COLO829 (cell line): ENCODE results near the gene APOA5.
"Not testable (repeated sequence)": the region's sequence is repeated elsewhere in the genome, so short reads cannot be mapped to it uniquely, and the experiment has no call there.

Experiments used
- DNase-seq: peaks from one replicate; pipeline ENCODE4 v3.0.0; 2012; ENCODE audit warnings: low spot score

The APOA5 gene

GRCh38 chr11:116827461-116827860, 35.8 kb upstream of the APOA5 start:
- DNase-seq, result no peak

DNA sequence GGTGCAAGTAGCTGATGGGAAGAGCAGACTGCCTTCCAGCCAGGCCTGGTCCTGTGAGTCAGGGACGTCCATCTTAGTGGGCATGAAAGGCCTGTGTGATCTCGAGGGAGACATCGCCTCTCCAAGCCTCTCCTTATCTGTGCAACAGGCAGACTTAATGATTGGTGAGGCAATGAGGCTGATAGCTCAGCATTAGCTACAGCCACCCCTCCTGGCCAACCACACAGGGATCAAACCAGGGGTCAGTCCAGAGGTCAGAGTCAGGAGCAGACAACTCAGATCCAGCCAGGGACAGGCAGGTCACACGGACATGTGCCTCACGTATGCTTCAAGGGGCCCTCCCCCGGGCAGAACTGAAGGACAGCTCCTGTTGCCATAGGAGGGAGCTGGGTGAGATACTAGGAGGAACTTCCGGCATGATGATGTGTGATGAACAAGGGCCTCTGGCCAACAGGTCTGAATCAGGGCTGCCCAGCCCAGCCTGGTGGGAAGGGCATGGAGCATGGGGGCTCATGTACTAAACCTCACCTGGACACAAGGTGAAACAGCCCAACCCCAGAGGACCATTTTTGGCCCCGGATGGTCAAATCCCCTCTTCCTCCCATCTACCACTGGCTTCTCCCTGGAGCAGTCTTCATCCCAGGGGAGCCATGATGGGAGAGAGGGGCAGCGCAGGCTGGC, 35.2 kb upstream of the APOA5 start:
- no peak for DNase-seq

DNA sequence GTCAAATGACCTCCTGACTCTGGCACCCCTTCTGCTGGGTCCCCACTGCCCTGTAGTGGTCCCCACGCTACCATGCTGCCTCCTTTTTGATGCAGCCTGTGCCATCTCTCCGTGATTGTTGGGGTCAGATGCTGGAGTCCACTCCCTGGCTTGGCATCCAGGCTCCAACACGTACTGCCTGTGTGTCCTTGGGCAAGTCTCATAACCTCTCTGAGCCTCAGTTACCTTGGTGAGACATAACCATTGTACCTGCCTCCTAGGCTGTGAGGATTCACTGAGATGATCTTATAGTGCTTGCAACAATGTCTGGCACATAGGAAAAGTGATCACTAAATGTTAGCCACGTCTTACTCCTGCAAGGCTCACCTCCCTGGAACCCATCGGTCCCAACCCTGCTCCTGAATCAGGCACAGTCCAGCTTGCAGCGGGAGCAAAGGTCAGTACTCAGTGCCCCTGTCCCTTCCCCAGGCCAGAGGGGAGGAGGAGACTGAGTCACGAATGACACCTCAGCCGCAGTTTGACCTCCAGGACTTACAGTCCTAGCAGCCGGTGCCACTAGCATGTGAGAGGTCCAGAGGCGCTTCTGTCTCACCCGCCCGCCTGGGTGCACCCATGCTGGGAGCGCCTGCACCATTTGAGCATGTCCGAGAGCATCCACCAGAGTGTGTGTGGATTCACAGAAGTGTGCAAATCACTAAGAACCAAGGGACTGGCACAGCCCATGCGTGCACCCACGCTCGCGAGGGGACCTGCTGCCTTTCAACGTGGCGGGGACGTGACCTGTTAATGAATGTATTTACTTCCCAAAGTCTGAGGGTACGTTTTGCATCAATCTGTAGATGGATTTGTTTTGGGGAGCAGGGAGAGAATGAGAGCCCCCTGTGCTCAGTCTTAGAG, 34.4 kb upstream of the APOA5 start:
- no peak for DNase-seq

- DNase-seq, result no peak
These were observed 33.8 kb upstream of the APOA5 start for GRCh38 chr11:116825434-116825833.

DNA sequence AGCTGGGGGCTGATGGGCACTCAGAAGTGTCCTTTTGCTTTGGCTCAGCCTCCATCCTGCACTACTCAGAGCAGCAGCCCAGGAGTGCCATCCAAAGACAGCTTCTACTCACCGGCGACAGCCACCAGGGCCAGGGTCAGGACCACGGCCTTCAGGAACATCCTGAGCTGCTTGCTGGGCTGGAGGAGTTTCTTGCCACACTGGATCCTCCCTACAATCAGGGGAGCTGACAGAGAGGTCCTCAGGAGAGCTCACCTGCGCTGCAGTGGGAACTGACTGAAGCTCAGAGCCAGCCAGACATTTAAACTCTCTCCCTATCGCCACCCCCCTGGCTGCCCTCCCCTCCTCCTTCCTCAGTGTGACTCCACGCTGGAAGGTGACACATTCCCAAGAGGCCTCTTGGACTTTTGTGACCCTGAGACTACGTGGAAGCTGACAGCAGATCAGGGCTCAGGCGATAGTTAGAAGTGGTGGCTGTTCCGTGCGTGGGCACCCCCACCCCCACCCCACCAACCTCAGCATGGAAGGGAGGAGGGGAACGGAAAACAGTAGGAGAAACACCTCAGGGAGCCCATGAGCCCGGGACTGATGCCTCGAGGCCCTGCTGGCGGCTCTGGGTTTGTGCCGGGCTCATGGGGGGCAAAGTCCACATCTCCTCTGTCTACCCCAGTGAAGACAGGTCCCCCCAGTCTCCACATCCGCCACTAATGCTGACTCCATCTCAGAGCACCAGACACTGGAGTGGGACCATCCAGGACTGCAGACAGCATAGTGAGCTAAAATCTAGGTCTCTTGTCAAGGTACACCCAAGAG, 31.6 kb upstream of the APOA5 start, which contains the start of gene APOA4:
Gene APOA4, minus strand, starts transcription at position 274 of the 813 bp plus-strand sequence. Its CDS starts 113 bp downstream, at position 161.
- no peak for DNase-seq

- DNase-seq, result no peak
These were observed 30.9 kb upstream of the APOA5 start for GRCh38 chr11:116822575-116822974.

GRCh38 chr11:116821050-116821918, 29.6 kb upstream of the APOA5 start:
- DNase-seq, result no peak

GRCh38 chr11:116819049-116819448, 27.4 kb upstream of the APOA5 start:
- DNase-seq, result no peak

- no peak for DNase-seq
These were observed 22.8 kb upstream of the APOA5 start for GRCh38 chr11:116814502-116814901.

GRCh38 chr11:116813781-116814471, 22.2 kb upstream of the APOA5 start:
- no peak for DNase-seq

DNA sequence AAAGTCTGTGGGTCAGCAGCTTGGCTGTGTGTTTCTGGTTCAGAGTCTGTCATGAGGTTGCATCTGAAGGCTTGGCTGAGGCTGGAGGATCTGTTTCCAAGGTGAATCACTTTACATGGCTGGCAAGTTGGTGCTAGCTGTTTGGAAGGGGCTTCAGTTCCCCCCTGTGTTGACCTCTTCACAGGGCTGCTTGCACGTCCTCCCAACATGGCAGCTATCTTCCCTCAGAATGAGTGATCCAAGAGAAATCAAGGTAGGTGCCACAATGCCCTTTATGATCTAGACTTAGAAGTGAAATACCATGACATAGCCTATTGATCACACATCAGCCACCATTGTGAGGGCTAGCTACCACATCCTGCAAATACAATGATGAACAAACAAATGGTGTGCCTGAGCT, 21.5 kb upstream of the APOA5 start:
- no peak for DNase-seq

- no peak for DNase-seq
These were observed 20.4 kb upstream of the APOA5 start for GRCh38 chr11:116812109-116812508.

GRCh38 chr11:116811194-116811593, 19.5 kb upstream of the APOA5 start:
- DNase-seq, result no peak

GRCh38 chr11:116808262-116809175, 16.8 kb upstream of the APOA5 start:
- no peak for DNase-seq

DNA sequence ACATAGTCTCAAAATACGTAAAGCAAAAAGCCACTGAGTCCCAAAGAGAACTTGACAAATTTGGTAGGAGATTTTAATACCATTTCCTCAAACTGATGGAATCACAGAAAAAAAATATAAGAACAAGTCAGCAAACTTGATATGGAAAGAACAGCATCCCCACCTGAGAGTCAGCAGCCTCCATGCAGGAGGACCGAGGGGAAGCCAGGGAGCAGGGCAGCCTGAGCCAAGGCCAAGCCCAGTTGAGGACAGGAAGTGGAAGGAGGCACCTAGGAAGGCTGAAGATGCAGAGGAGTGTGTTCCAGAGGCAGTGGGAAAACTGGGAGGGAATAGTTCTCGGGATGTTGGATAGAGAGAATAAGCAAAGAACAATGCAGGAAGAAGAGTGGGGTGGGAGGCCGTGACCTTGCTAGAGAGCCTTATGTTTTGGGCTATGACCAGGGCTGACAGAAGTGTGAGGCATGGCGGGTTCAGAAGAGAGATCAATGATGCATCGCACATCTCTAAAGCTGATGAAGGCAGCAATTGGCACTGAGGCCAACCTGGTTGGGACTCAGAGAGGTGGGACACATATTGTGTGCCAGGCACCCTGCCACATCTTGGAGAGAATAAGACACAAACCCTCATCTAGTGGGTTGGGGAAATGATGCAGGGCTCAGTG, 16.1 kb upstream of the APOA5 start:
- DNase-seq, result no peak

- DNase-seq, result no peak
These were observed 12.3 kb upstream of the APOA5 start for GRCh38 chr11:116804001-116804400.

DNA sequence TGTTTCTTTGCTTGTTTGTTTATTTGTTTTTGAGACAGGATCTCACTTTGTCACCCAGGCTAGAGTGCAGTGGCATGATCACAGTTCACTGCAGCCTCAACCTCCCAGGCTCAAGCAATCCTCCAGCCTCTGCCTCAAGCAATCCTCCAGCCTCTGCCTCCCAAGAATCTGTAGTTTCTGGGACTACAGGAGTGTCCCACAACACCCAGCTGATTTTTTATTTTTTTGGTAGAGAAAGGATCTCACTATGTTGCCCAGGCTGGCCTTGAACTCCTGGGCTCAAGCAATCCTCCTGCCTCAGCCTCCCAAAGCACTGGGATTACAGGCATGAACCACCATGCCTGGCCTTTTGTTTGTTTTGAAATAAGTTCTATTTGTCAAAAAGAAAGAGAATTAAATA, 10.0 kb upstream of the APOA5 start:
- DNase-seq, result not testable (repeated sequence)

- DNase-seq, result no peak
These were observed 8.9 kb upstream of the APOA5 start for GRCh38 chr11:116800610-116801009.

DNA sequence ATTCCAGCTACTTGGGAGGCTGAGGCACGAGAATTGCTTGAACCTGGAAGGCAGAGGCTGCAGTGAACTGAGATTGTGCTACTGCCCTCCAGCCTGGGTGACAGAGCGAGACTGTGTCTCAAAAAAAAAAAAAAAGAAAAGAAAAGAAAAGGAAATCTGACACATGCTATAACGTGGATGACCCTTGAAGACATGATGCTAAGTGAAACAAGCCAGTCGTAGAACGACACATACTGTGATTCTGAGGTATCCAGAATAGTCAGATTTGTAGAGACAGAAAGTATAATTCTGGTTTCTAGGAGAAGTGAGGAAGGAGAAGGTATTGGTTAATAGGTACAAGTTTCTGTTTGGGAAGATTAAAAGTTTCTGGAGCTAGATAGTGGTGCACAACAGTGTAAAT, 6.7 kb upstream of the APOA5 start:
- no peak for DNase-seq
